ENCODE data around the gene RIMS3. TPM values are rescaled to one million over a fixed set of nuclear protein-coding genes. Genes with fewer than 3 reads are reported as not detected.
"Not testable (repeated sequence)": the region's sequence is repeated elsewhere in the genome, so short reads cannot be mapped to it uniquely, and the experiment has no call there.

RIMS3 gene
- total RNA-seq, 1 donor from 2014 or later = 4.3 TPM

- Histone ChIP-seq H3K79me2 (ENCODE audit: insufficient read depth, low read length) (no peaks in the 10 kb centered on the region), H3K27me3 (ENCODE audit: insufficient read depth, low read length) (peaks cover 9% of the 10 kb centered on the region), H3K4me3 (ENCODE audit: insufficient read depth, low read depth, low read length) (no peak overlapping the region), H3K9ac (ENCODE audit: low read length) (no peak overlapping the region), H3K4me2 (ENCODE audit: low read length) (peak overlapping the region; percentile 13), H3K9me3 (ENCODE audit: insufficient read depth, low read depth, low read length) (no peaks in the 10 kb centered on the region), H3K4me1 (ENCODE audit: insufficient read depth, low read length) (peaks cover 11% of the 10 kb centered on the region), H3K27ac (ENCODE audit: low read depth, low read length) (no peak overlapping the region), H2AFZ (ENCODE audit: low read depth, low read length) (no peak overlapping the region), H3K36me3 (ENCODE audit: insufficient read depth, low read length) (no peaks in the 10 kb centered on the region), H4K20me1 (ENCODE audit: insufficient read depth, low read length) (no peaks in the 10 kb centered on the region)
- Mint-ChIP-seq H3K27ac (ENCODE audit: unreplicated experiment) (no peak overlapping the region), H3K27me3 (ENCODE audit: low read depth, unreplicated experiment) (peaks cover 11% of the 10 kb centered on the region), H3K36me3 (ENCODE audit: low read depth, unreplicated experiment) (no peaks in the 10 kb centered on the region), H3K9me3 (ENCODE audit: unreplicated experiment) (no peaks in the 10 kb centered on the region), H3K4me1 (ENCODE audit: low read depth, unreplicated experiment) (peaks cover 15% of the 10 kb centered on the region), H3K4me3 (ENCODE audit: unreplicated experiment) (no peak overlapping the region)
- TF ChIP-seq EZH2 (IDR thresholded peaks at IDR 0.05; ENCODE audit: insufficient read depth, low read length) = no peak
- TF ChIP-seq, protein P1, sequence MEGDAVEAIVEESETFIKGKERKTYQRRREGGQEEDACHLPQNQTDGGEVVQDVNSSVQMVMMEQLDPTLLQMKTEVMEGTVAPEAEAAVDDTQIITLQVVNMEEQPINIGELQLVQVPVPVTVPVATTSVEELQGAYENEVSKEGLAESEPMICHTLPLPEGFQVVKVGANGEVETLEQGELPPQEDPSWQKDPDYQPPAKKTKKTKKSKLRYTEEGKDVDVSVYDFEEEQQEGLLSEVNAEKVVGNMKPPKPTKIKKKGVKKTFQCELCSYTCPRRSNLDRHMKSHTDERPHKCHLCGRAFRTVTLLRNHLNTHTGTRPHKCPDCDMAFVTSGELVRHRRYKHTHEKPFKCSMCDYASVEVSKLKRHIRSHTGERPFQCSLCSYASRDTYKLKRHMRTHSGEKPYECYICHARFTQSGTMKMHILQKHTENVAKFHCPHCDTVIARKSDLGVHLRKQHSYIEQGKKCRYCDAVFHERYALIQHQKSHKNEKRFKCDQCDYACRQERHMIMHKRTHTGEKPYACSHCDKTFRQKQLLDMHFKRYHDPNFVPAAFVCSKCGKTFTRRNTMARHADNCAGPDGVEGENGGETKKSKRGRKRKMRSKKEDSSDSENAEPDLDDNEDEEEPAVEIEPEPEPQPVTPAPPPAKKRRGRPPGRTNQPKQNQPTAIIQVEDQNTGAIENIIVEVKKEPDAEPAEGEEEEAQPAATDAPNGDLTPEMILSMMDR (IDR thresholded peaks at IDR 0.05; ENCODE audit: insufficient read depth, low read depth, low read length) = no peak
- DNase-seq (ENCODE audit: low read depth) (peak; percentile 81), FAIRE-seq (no peak)
Observed at GRCh38 chr1:40582116-40582515, 83.4 kb downstream of the RIMS3 start.

- DNase-seq (ENCODE audit: low read depth) (no peak), FAIRE-seq (no peak)
- no peak overlapping the region for H3K4me2 ChIP-seq (ENCODE audit: low read length)
- no peak overlapping the region for H3K27ac ChIP-seq (ENCODE audit: low read depth, low read length)
- no peaks in the 10 kb centered on the region for H3K9me3 ChIP-seq (ENCODE audit: insufficient read depth, low read depth, low read length)
- Mint-ChIP-seq H3K27ac (ENCODE audit: unreplicated experiment) (no peak overlapping the region), H3K4me3 (ENCODE audit: unreplicated experiment) (no peak overlapping the region), H3K36me3 (ENCODE audit: low read depth, unreplicated experiment) (no peaks in the 10 kb centered on the region), H3K4me1 (ENCODE audit: low read depth, unreplicated experiment) (no peaks in the 10 kb centered on the region), H3K27me3 (ENCODE audit: low read depth, unreplicated experiment) (peaks cover 9% of the 10 kb centered on the region), H3K9me3 (ENCODE audit: unreplicated experiment) (no peaks in the 10 kb centered on the region)
- no peaks in the 10 kb centered on the region for H4K20me1 ChIP-seq (ENCODE audit: insufficient read depth, low read length)
- no peaks in the 10 kb centered on the region for H3K36me3 ChIP-seq (ENCODE audit: insufficient read depth, low read length)
- H2AFZ ChIP-seq (ENCODE audit: low read depth, low read length) = no peak overlapping the region
- H3K9ac ChIP-seq (ENCODE audit: low read length) = no peak overlapping the region
- H3K4me1 ChIP-seq (ENCODE audit: insufficient read depth, low read length) = no peaks in the 10 kb centered on the region
- no peaks in the 10 kb centered on the region for H3K27me3 ChIP-seq (ENCODE audit: insufficient read depth, low read length)
- no peak overlapping the region for H3K4me3 ChIP-seq (ENCODE audit: insufficient read depth, low read depth, low read length)
- no peak for TF ChIP-seq EZH2 (IDR thresholded peaks at IDR 0.05; ENCODE audit: insufficient read depth, low read length)
- TF ChIP-seq, protein P1 (IDR thresholded peaks at IDR 0.05; ENCODE audit: insufficient read depth, low read depth, low read length) = no peak
- no peaks in the 10 kb centered on the region for H3K79me2 ChIP-seq (ENCODE audit: insufficient read depth, low read length)
Observed at GRCh38 chr1:40575336-40575735, 90.1 kb downstream of the RIMS3 start.

DNA sequence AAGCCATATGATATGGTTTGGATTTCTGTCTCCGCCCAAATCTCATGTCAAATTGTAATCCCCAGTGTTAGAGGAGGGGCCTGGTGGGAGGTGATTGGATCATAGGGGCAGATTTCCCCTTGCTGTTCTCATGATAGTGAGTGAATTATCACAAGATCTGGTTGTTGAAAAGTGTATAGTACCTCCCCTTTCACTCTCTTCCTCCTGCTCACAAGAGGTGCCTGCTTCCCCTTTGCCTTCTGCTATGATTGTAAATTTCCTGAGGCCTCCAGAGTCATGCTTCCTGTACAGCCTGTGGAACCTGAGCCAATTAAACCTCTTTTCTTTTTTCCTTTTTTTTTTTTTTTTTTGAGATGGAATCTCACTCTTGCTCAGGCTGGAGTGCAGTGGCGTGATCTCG lies 90.7 kb downstream of the RIMS3 start:
- not testable (repeated sequence) for H3K9me3 ChIP-seq (ENCODE audit: insufficient read depth, low read depth, low read length); H4K20me1 ChIP-seq (ENCODE audit: insufficient read depth, low read length); H3K4me3 Mint-ChIP-seq (ENCODE audit: unreplicated experiment); H3K36me3 Mint-ChIP-seq (ENCODE audit: low read depth, unreplicated experiment); H3K36me3 ChIP-seq (ENCODE audit: insufficient read depth, low read length); DNase-seq (ENCODE audit: low read depth); H3K27ac ChIP-seq (ENCODE audit: low read depth, low read length); H3K27ac Mint-ChIP-seq (ENCODE audit: unreplicated experiment); H3K4me1 ChIP-seq (ENCODE audit: insufficient read depth, low read length); H3K9ac ChIP-seq (ENCODE audit: low read length); H3K27me3 ChIP-seq (ENCODE audit: insufficient read depth, low read length); H3K4me2 ChIP-seq (ENCODE audit: low read length); H3K9me3 Mint-ChIP-seq (ENCODE audit: unreplicated experiment); H3K4me1 Mint-ChIP-seq (ENCODE audit: low read depth, unreplicated experiment); H3K4me3 ChIP-seq (ENCODE audit: insufficient read depth, low read depth, low read length); H3K27me3 Mint-ChIP-seq (ENCODE audit: low read depth, unreplicated experiment); H2AFZ ChIP-seq (ENCODE audit: low read depth, low read length); H3K79me2 ChIP-seq (ENCODE audit: insufficient read depth, low read length); FAIRE-seq

Other genes with a start within 250 kb of the RIMS3 start
- 4.3 and 5.4 TPM in 2 replicates for gene ZFP69B, start 215.2 kb downstream of the RIMS3 start, total RNA-seq
- gene ZFP69, start 188.4 kb downstream of the RIMS3 start, total RNA-seq = 1.4 and 1.8 TPM in 2 replicates
- 6.5 and 6.8 TPM in 2 replicates for gene EXO5, start 156.9 kb downstream of the RIMS3 start, total RNA-seq
- 3.9 and 5.8 TPM in 2 replicates for gene ZNF684, start 134.0 kb downstream of the RIMS3 start, total RNA-seq
- 48.4 and 51.1 TPM in 2 replicates for gene NFYC, start 26.0 kb upstream of the RIMS3 start, total RNA-seq
- gene KCNQ4, start 118.1 kb upstream of the RIMS3 start, total RNA-seq = 0.89 and 1.5 TPM in 2 replicates
- gene CITED4, start 196.7 kb upstream of the RIMS3 start, total RNA-seq = 4.8 and 7.1 TPM in 2 replicates